ENCODE measurements around the gene UBE2O. TPM values are rescaled to one million over a fixed set of nuclear protein-coding genes. Genes with fewer than 3 reads are reported as not detected.

Gene UBE2O
- total and polyA plus RNA-seq, 2 experiments from 2014 or later: 30.4 to 79.4 TPM

DNA sequence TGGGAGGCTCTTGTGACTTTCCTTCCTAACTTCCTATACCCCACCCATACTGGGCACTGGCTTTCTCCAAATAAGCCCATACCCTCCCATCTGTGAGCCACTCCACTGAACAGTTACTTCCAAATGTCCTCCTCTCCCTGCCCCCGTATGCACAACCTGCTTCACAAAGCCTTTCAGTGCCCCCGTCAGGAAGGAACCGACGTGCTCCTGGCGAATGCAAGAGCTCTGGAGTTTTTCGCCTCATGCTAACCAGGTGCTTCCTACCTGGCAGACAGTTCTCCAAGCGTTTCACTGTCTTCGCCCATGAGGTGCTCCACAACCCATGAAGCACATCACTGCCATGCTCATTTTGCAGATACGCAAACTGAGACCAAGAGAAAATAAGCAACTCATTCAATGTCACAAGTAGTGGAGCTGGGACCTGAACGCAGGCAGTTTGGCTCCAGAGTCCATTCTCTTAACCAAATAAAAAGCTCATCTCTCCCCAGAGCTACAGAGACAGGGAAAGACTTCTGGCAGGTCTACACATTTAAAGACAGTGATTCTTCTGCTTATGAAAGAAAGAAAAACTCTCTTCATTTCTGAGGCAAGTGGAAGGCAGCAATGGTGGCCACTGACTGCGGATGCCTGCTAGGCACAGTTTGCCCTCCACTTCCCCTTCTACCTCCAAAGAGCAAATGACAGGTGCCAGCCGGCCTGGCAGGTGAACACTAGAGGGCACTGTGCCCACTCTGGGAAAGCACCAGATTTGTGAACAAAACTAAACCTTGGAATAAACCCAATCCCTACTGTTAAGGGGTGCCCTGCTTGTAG lies 44.7 kb downstream of the UBE2O start:
- TF ChIP-seq, protein P1, sequence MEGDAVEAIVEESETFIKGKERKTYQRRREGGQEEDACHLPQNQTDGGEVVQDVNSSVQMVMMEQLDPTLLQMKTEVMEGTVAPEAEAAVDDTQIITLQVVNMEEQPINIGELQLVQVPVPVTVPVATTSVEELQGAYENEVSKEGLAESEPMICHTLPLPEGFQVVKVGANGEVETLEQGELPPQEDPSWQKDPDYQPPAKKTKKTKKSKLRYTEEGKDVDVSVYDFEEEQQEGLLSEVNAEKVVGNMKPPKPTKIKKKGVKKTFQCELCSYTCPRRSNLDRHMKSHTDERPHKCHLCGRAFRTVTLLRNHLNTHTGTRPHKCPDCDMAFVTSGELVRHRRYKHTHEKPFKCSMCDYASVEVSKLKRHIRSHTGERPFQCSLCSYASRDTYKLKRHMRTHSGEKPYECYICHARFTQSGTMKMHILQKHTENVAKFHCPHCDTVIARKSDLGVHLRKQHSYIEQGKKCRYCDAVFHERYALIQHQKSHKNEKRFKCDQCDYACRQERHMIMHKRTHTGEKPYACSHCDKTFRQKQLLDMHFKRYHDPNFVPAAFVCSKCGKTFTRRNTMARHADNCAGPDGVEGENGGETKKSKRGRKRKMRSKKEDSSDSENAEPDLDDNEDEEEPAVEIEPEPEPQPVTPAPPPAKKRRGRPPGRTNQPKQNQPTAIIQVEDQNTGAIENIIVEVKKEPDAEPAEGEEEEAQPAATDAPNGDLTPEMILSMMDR (conservative IDR thresholded peaks at IDR 0.05; ENCODE audit: low read depth in 2 of 2): peak; percentile 90 to 93
- no peak for TF ChIP-seq EZH2 (IDR thresholded peaks at IDR 0.05; ENCODE audit: low read depth, unreplicated experiment)
- TF ChIP-seq, protein P2, sequence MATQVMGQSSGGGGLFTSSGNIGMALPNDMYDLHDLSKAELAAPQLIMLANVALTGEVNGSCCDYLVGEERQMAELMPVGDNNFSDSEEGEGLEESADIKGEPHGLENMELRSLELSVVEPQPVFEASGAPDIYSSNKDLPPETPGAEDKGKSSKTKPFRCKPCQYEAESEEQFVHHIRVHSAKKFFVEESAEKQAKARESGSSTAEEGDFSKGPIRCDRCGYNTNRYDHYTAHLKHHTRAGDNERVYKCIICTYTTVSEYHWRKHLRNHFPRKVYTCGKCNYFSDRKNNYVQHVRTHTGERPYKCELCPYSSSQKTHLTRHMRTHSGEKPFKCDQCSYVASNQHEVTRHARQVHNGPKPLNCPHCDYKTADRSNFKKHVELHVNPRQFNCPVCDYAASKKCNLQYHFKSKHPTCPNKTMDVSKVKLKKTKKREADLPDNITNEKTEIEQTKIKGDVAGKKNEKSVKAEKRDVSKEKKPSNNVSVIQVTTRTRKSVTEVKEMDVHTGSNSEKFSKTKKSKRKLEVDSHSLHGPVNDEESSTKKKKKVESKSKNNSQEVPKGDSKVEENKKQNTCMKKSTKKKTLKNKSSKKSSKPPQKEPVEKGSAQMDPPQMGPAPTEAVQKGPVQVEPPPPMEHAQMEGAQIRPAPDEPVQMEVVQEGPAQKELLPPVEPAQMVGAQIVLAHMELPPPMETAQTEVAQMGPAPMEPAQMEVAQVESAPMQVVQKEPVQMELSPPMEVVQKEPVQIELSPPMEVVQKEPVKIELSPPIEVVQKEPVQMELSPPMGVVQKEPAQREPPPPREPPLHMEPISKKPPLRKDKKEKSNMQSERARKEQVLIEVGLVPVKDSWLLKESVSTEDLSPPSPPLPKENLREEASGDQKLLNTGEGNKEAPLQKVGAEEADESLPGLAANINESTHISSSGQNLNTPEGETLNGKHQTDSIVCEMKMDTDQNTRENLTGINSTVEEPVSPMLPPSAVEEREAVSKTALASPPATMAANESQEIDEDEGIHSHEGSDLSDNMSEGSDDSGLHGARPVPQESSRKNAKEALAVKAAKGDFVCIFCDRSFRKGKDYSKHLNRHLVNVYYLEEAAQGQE (IDR thresholded peaks at IDR 0.05; ENCODE audit: unreplicated experiment): no peak
- Histone ChIP-seq H3K36me3 (ENCODE audit: insufficient read depth) (peaks cover 14% of the 10 kb centered on the region), H4K20me1 (replicated peaks; ENCODE audit: insufficient read depth) (peaks cover 21% of the 10 kb centered on the region), H3K79me2 (replicated peaks; ENCODE audit: insufficient read depth) (peaks cover 74% of the 10 kb centered on the region), H3F3A (replicated peaks; ENCODE audit: low read depth) (peaks cover 4% of the 10 kb centered on the region), H3K9me2 (ENCODE audit: insufficient read depth) (no peaks in the 10 kb centered on the region), H3K4me2 (no peak overlapping the region), H3K4me3 (no peak overlapping the region), H3K27ac (ENCODE audit: low read depth) (no peak overlapping the region), H2AFZ (no peak overlapping the region), H3K4me1 (ENCODE audit: insufficient read depth) (no peaks in the 10 kb centered on the region), H3K27me3 (ENCODE audit: insufficient read depth) (no peaks in the 10 kb centered on the region)
- ATAC-seq: peak; percentile 82
- Mint-ChIP-seq H3K4me1 (peaks cover 20% of the 10 kb centered on the region), H3K36me3 (ENCODE audit: low read depth) (peaks cover 40% of the 10 kb centered on the region), H3K27me3 (ENCODE audit: insufficient read depth, low read depth, poor library complexity) (peaks cover 9% of the 10 kb centered on the region), H3K27ac (peak overlapping the region; percentile 68; the same call in 1 of the 2 replicates), H3K9me3 (no peaks in the 10 kb centered on the region; the same call in 2 of the 3 replicates), H3K4me3 (no peak overlapping the region; the same call in 2 of the 3 replicates)
- peak; percentile 85 for DNase-seq (ENCODE audit: low spot score)

DNA sequence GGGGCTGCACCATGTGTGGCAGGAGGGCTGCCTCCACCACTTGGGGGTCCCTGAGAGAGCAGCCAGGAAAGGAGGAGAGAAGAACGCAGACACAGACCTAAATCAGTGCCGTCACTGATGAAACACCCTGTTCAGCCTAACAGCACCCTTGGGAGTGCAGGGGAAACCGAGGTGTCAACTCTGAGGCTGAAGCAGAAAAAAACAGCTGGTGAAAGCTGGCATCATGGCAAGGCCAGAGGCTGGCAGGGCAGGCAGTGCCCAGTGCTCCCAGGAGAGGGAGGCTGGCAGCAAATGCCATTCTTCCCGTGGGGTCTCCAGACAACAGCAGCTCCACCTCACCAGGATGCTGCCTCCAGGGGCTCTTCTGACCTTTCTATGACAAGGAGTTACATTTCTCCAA lies 45.4 kb downstream of the UBE2O start:
- no peak for ATAC-seq
- H3K27me3 Mint-ChIP-seq (ENCODE audit: insufficient read depth, low read depth, poor library complexity): peaks cover 9% of the 10 kb centered on the region
- peaks cover 21% of the 10 kb centered on the region for H4K20me1 ChIP-seq (replicated peaks; ENCODE audit: insufficient read depth)

More for the DNA sequence above, 45.4 kb downstream of the UBE2O start:
- H3K36me3 Mint-ChIP-seq (ENCODE audit: low read depth): peaks cover 42% of the 10 kb centered on the region
- no peak overlapping the region for H3K27ac ChIP-seq (ENCODE audit: low read depth)
- H3K27me3 ChIP-seq (ENCODE audit: insufficient read depth): no peaks in the 10 kb centered on the region
- peaks cover 22% of the 10 kb centered on the region for H3K36me3 ChIP-seq (ENCODE audit: insufficient read depth)
- H3F3A ChIP-seq (replicated peaks; ENCODE audit: low read depth): peaks cover 4% of the 10 kb centered on the region; the same call in 1 of the 2 replicates
- no peak overlapping the region for H2AFZ ChIP-seq
- peaks cover 20% of the 10 kb centered on the region for H3K4me1 Mint-ChIP-seq
- no peaks in the 10 kb centered on the region for H3K4me1 ChIP-seq (ENCODE audit: insufficient read depth)
- no peak overlapping the region; the same call in 2 of the 3 replicates for H3K4me3 Mint-ChIP-seq
- peak overlapping the region; percentile 68; the same call in 1 of the 2 replicates for H3K27ac Mint-ChIP-seq
- no peak overlapping the region for H3K4me2 ChIP-seq
- no peaks in the 10 kb centered on the region for H3K9me2 ChIP-seq (ENCODE audit: insufficient read depth)
- TF ChIP-seq ZNF331 (CRISPR knock-in tag; IDR thresholded peaks at IDR 0.05; ENCODE audit: low read depth): no peak
- peaks cover 66% of the 10 kb centered on the region for H3K79me2 ChIP-seq (replicated peaks; ENCODE audit: insufficient read depth)
- no peak overlapping the region for H3K4me3 ChIP-seq
- no peaks in the 10 kb centered on the region; the same call in 2 of the 3 replicates for H3K9me3 Mint-ChIP-seq
- DNase-seq (ENCODE audit: low spot score): no peak

Data from GM23338 (cell line).